Activated CD8-positive, alpha-beta memory T cell treated with anti-CD3 and anti-CD28 coated beads, Interleukin-2, amount 10 ng/mL, durations not matched to agents 7 days and 5 days (primary cell): Measurements from ENCODE around the gene ANXA8. TPM values are rescaled to one million over a fixed set of nuclear protein-coding genes. Genes with fewer than 3 reads are reported as not detected.
"Not testable (repeated sequence)": the region's sequence is repeated elsewhere in the genome, so short reads cannot be mapped to it uniquely, and the experiment has no call there.

Source experiments
- ATAC-seq: fragments of 150-1000 bp; cut with Tn5 transposase; one replicate; pipeline ENCODE4 v1.10.0; 2021; ENCODE audit warnings: moderate library complexity
- CTCF ChIA-PET: fragments of 350-600 bp; sonication (Branson Sonifier 250); formaldehyde crosslinking; loops from one replicate; lab custom pipeline; 2021; ENCODE audit warnings: antibody characterized with exemption; lab: Charles Lee
- DNase-seq: peaks from one replicate; pipeline ENCODE4 v3.0.0-alpha.2; 2020
- H3K27ac Mint-ChIP-seq: one replicate; pipeline ENCODE4 v1.8.0; 2021; ENCODE audit warnings: mild to moderate bottlenecking, mixed read lengths
- H3K27me3 Mint-ChIP-seq: one replicate; pipeline ENCODE4 v1.8.0; 2021; ENCODE audit warnings: mixed read lengths
- H3K36me3 Mint-ChIP-seq: one replicate; pipeline ENCODE4 v1.8.0; 2021; ENCODE audit warnings: mild to moderate bottlenecking, mixed read lengths
- H3K4me1 Mint-ChIP-seq: one replicate; pipeline ENCODE4 v1.8.0; 2021; ENCODE audit warnings: mixed read lengths
- H3K4me3 Mint-ChIP-seq: one replicate; pipeline ENCODE4 v1.8.0; 2021; ENCODE audit warnings: mild to moderate bottlenecking, moderate library complexity, mixed read lengths
- H3K9me3 Mint-ChIP-seq: one replicate; pipeline ENCODE4 v1.8.0; 2022; ENCODE audit warnings: low read depth, mixed read lengths
- total RNA-seq, 2 experiments: library from RNA; stranded (reverse); gene quantifications; one replicate each; pipeline ENCODE4 v1.2.3, GENCODE V29; 2021

Gene ANXA8
- total RNA-seq, 2 experiments from 2014 or later, result 0.23 to 1.3 TPM

DNA sequence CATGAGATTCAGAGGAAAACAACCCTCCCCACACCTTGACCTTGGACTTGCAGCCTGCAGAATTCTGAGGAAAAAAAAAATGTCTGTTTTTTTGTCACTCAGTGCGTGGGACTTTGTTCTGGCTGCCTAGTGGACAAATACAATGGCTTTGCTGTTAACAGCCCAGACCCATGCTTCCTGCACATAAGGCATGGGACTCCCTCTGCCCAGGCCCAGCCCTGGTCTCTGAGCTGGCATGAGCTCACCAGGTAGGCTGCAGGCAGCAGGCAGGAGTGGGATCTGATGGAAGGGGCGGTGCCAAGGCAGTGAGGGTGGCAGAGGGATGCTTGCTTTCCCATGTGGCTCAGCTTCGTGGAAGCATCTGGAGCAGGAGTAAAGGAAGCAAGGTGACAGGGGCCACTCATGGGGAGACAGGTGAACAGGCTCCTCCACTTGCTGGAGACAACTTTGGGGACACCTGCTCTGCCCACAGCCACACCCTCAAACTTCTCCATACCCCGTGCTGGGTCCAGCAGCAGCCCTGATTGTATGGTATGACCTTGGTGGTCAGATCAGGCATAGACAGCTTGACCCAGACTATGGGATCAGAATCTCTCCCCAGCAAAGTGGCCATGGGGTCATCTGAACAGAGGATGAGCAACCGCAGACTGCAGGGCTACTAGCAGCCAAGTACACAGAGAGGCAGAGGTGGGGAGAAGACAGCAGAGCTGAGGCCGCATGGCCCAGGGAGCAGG is 27.0 kb downstream of the ANXA8 start:
- CTCF ChIA-PET, result no interaction called here
- Mint-ChIP-seq H3K9me3 (no peaks in the 10 kb centered on the region), H3K36me3 (no peaks in the 10 kb centered on the region), H3K4me3 (no peak overlapping the region), H3K27ac (no peak overlapping the region), H3K27me3 (peaks cover 33% of the 10 kb centered on the region), H3K4me1 (peaks cover 2% of the 10 kb centered on the region)
- ATAC-seq (no peak), DNase-seq (peak; percentile 19)

DNA sequence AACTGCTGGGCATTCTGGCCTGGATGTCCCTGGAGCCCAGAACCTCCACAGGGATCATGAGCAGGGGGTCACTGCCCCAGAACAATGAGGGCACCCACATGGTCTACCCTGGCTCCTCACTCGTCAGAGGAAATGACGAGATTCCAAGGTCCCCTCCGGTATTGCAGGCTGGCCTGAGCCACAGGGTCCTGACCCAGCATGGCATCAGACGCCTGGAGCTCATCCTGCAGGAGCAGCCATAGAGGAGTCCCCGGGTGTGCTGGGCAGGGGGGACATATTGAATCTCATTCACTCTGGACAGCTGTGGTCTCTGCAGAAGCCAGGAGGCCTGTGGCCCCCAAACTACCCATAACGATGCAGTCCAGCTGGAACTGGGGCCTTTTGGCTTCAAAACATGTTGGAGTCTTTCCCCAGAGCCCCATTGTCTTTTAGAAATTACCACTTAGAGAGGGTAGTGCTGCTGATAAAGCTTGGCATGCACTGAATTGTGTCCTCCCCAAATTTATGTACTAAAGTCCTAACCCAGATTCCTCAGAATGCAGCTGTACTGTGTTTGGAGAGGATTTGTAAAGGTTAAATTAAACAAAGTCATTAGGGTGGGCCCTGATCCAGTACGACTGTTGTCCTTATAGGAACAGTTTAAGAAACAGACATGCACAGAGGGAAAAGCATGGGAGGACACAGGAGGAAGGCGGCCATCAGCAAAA is 27.7 kb downstream of the ANXA8 start:
- Mint-ChIP-seq H3K4me3 (no peak overlapping the region), H3K27me3 (peaks cover 33% of the 10 kb centered on the region)
- CTCF ChIA-PET, result no interaction called here

DNA sequence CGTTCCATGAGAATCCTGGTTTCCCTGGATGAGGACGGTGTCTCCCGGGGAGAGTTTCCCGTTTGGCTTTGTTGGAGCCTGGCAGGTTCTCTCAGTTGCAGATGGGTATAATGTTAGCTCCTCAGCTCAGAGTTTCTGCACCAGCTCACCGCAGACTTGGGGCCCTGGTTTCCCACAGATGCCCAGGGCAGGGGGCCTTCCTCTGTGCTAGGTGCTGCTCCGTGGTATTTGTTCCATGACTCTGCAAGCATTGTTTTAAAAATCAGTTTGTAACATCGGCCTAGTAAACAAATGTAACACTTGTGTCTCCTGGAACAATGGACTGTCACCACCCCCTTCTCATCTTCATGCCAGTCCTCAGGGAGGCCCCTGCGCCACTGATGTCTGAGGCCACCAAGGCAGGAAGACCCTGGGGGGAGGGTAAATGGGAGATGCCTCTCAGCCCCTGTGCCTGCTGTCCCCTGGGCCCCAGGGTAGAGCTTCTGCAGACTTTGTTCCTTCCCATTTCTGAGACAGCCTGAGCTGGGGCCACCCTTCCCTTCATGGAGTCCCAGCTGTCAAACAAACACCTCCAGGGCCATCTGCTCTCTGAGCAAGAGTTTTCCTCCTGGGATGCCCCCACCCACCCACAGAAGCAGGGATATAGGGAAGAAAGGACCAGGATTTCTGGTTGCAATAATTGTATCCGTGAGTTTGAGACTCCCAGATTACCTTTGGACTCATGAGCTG is 28.4 kb downstream of the ANXA8 start:
- H3K4me1 Mint-ChIP-seq, H3K4me3 Mint-ChIP-seq, H3K9me3 Mint-ChIP-seq, CTCF ChIA-PET, ATAC-seq, H3K27ac Mint-ChIP-seq, H3K36me3 Mint-ChIP-seq: not testable (repeated sequence)
- peak; percentile 36 for DNase-seq
- peaks cover 31% of the 10 kb centered on the region for H3K27me3 Mint-ChIP-seq

More for the DNA sequence above, 27.7 kb downstream of the ANXA8 start:
- DNase-seq (peak; percentile 23), ATAC-seq (no peak)
- Mint-ChIP-seq H3K36me3 (no peaks in the 10 kb centered on the region), H3K4me1 (peaks cover 2% of the 10 kb centered on the region), H3K27ac (no peak overlapping the region), H3K9me3 (no peaks in the 10 kb centered on the region)

DNA sequence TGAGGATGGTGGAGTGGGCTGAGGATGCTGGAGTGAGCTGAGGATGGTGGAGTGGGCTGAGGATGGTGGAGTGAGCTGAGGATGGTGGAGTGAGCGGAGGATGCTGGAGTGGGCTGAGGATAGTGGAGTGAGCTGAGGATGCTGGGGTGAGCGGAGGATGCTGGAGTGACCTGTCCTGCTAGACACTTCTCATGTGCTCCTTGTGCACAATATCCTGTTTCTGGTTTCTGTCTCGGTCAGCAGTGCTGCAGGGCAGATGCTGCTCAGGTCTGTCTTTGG is 29.2 kb downstream of the ANXA8 start:
- peaks cover 31% of the 10 kb centered on the region for H3K27me3 Mint-ChIP-seq
- DNase-seq, result peak; percentile 19
- no peak for ATAC-seq
- H3K9me3 Mint-ChIP-seq, result no peaks in the 10 kb centered on the region
- H3K4me3 Mint-ChIP-seq, result no peak overlapping the region
- H3K4me1 Mint-ChIP-seq, result no peaks in the 10 kb centered on the region
- no peak overlapping the region for H3K27ac Mint-ChIP-seq
- no peaks in the 10 kb centered on the region for H3K36me3 Mint-ChIP-seq
- CTCF ChIA-PET, result no interaction called here

DNA sequence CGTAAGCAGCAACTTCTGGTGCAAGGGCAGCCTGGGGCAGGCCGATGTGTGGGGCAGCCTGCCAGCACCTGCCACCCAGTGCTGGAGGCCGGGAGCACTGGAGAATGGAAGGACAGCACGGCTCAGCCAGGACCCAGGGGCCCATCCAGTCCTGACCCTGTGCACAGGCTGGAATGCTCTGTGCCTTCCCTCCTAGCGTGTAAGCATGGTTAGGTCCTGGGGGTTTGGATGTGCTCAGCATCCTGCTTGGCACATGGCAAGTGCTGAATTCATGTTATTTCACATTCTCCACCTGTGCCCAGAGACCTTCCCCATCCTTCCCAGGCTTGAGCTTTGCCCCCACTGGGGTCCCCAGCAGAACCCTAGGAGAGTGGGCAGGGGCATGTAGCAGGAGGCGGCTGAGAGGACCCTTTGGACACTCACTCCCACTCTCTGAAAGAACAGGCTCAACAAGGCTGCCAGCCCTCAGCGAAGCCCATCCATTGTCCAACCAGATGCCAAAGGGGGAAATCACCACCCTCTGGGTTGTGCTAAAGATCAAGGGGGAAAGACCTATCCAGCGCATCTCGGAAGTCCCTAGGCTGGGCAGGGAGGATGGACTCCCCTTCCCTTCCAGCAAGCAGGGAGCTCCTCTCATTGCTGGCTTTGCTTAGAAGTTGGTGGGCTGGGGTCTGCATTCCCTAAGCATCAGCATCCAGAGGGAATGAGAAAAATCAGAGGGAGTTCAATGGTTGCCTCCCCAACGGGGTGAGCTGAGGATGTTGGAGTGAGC is 29.7 kb downstream of the ANXA8 start:
- H3K4me3 Mint-ChIP-seq, result no peak overlapping the region
- H3K36me3 Mint-ChIP-seq, result no peaks in the 10 kb centered on the region
- DNase-seq (peak; percentile 15), ATAC-seq (no peak)
- H3K9me3 Mint-ChIP-seq, result no peaks in the 10 kb centered on the region
- H3K4me1 Mint-ChIP-seq, result peaks cover under 1% of the 10 kb centered on the region
- CTCF ChIA-PET, result no interaction called here
- peaks cover 28% of the 10 kb centered on the region for H3K27me3 Mint-ChIP-seq
- no peak overlapping the region for H3K27ac Mint-ChIP-seq

DNA sequence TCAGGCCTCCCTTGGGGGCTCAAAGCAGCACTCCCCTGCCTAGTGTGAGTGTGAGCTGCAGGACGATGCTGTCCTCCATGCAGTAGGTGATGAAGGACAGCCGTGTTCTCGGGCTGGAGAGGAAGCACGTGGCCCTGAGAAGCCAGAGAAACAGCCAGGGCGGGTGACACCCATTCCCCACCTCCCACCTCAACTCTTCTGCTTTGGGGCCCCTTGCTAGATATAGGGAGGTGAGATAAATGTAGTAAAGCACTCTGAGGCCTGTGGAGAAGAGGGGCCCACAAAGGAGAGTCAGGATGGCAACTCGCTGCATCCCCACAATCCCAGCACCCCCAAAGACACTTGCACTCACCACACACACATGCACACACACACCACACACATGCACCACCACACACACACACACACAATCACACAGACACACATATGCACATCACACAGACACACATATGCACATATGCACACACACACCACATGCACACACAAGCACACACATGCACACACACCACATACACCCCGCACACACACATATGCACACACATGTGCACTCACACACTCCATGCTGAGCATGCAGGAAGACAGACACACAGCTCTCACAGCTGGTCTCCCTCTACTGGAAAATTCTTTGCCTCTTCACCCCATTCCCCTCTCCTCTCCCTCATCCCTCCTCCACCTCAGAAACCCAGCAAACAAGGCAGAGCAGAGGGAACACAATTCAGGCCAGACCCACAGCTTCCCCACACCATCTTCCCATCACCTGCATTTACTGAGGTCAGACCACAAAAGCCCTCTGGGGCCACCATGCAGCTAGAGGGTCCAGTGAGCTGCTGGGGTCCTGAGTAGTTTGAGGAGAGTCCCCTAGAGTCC is 30.5 kb downstream of the ANXA8 start:
- Mint-ChIP-seq H3K9me3 (no peaks in the 10 kb centered on the region), H3K4me1 (peaks cover 7% of the 10 kb centered on the region), H3K36me3 (no peaks in the 10 kb centered on the region), H3K4me3 (no peak overlapping the region), H3K27me3 (peaks cover 25% of the 10 kb centered on the region), H3K27ac (no peak overlapping the region)
- peak; percentile 8 for DNase-seq
- ATAC-seq, result no peak
- CTCF ChIA-PET, result no interaction called here

DNA sequence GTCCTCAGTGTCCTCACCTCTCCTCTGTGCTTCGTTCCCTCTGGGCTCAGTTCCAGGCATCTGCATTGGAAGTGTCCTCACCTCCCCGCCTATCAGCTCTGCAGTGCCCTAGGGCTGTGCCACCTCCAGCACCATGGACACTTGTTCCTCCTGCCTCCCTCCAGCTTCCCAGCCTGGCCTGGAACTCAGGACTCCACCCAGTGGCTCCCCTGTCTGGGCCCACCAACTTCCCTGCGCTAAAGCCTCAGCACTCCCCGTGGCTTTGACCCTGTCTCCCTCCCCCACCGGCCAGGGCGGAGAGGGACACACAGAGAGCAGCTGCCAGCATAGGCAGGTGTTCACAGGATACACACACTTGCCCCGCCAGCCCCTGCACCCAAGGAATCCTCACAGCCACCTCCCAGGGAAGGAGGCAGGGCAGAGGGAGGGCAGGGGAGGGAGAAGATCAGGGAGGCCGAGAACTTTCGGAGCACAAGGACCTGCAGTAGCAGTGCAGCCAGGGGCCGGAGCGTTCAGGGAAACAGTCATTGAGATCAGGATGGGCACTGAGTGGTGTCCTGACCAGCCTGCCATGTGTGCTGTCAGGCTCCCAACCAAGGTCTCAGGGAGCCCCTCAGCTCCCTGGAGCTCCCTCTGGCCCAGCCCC is 31.3 kb downstream of the ANXA8 start:
- H3K4me1 Mint-ChIP-seq, result peaks cover 14% of the 10 kb centered on the region
- H3K9me3 Mint-ChIP-seq, result peaks cover 4% of the 10 kb centered on the region
- ATAC-seq (no peak), DNase-seq (peak; percentile 30)
- CTCF ChIA-PET, result no interaction called here
- peaks cover 21% of the 10 kb centered on the region for H3K27me3 Mint-ChIP-seq
- no peaks in the 10 kb centered on the region for H3K36me3 Mint-ChIP-seq
- H3K27ac Mint-ChIP-seq, result no peak overlapping the region
- no peak overlapping the region for H3K4me3 Mint-ChIP-seq

DNA sequence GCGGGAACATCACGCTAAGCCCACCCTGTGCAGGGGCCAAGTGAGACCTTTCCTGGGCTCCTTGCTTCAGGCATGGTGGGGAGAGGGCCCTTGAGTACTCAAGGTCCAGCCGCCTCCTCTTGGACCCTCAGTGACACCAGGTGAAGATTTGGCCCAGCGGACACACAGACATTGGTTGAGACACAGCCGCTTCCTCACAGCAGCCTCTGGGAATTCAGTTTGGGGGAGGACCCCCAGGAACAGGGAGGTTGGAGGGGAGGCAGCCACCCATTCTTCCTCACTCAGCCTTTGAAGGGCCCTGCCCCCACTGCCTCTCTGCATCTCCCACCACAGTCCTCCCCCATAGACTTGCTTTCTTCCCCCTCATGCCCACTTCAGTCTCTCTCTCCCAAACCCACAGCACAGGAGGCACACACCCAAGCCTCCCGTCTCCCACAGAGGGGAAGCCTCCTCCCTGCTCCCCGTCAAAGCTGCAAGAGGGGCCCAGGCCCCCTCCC is 31.9 kb downstream of the ANXA8 start:
- H3K9me3 Mint-ChIP-seq, result peaks cover 4% of the 10 kb centered on the region
- ATAC-seq, result no peak
- H3K27ac Mint-ChIP-seq, result no peak overlapping the region
- no peaks in the 10 kb centered on the region for H3K36me3 Mint-ChIP-seq
- no peak overlapping the region for H3K4me3 Mint-ChIP-seq
- DNase-seq, result no peak
- H3K4me1 Mint-ChIP-seq, result peaks cover 14% of the 10 kb centered on the region
- CTCF ChIA-PET, result no interaction called here
- peaks cover 18% of the 10 kb centered on the region for H3K27me3 Mint-ChIP-seq

DNA sequence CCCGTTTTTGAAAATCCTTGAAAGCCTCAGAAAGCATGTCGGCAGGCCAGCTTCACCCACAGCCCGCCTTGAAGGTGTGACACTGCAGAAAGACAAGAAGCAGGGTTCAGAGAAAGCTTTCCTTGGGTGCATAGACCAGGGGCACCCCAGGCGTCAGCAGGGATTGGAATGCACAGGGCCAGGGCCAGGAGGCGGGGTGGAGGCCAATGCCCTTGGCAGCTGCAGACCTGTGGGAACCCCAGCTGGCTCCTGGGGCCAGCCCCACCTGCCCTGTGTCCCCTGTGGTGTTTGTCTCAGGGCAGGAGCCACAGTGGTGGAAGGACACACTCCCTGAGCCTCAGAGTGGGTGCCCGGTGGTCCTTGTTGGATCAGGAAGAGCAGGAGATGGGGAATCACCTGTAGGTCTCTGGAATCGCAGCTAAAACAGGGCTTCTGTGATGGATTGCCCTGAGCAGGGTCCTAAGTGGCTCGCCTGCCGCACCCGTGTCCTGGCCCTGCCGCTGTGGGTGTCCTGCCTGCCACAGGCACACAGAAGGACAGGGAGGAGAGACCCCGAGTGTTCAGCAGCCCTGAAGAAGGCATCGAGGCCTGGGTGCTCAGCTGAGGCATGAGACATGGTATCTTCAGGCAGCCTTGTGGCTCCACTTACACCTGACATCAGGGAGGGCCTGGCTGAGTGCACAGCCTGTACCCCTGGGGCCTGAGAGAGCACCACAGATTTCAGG is 32.5 kb downstream of the ANXA8 start:
- Mint-ChIP-seq H3K4me1 (peaks cover 14% of the 10 kb centered on the region), H3K4me3 (no peak overlapping the region), H3K9me3 (peaks cover 4% of the 10 kb centered on the region), H3K36me3 (no peaks in the 10 kb centered on the region), H3K27me3 (peaks cover 16% of the 10 kb centered on the region), H3K27ac (no peak overlapping the region)
- no peak for ATAC-seq
- no peak for DNase-seq
- CTCF ChIA-PET, result no interaction called here

DNA sequence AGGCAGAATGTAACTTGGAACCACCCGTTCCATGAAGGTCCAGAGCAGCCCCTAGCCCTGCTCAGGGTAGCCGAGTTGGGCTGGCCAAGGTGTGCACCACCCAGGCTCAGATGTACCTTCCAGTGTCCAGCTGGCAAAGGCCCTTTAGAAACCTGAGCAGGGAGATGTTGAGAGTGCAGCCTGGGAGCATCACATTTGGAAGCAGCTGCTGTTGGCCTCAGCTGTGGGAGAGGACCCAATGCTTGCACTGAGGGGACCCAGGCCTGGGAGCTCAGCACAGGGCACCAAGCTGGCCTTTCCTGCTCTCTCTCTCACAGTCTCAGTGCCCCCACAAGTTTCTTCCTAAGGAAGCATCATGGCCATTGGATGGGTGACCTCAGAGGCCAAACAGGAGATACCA is 33.5 kb downstream of the ANXA8 start:
- CTCF ChIA-PET, result no interaction called here
- H3K27ac Mint-ChIP-seq, result no peak overlapping the region
- no peaks in the 10 kb centered on the region for H3K36me3 Mint-ChIP-seq
- ATAC-seq, result no peak
- H3K4me3 Mint-ChIP-seq, result no peak overlapping the region
- peaks cover 14% of the 10 kb centered on the region for H3K4me1 Mint-ChIP-seq
- no peak for DNase-seq
- peaks cover 7% of the 10 kb centered on the region for H3K9me3 Mint-ChIP-seq
- H3K27me3 Mint-ChIP-seq, result peaks cover 16% of the 10 kb centered on the region

DNA sequence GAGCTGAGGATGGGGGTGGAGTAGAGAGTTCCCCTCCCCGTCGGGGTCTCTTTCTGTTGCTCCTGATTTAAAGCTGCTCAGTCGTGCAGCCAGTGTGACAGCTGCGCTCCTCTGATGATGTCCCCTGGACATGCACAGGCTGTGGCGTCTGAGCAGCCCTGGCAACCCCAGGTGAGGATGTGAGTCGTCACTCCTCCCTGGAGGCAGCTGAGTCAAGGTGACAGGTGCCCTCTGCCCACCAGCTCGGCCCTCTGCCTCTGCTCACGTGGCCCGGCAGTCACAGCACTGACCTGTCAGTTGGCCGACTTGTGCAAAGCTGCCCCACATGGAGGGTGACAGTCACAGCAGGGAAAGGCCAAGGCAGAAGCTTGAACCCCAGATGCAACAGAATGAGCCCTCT is 33.9 kb downstream of the ANXA8 start:
- peaks cover 15% of the 10 kb centered on the region for H3K27me3 Mint-ChIP-seq
- H3K9me3 Mint-ChIP-seq, result peaks cover 10% of the 10 kb centered on the region
- no peak for DNase-seq
- H3K4me1 Mint-ChIP-seq, result peaks cover 14% of the 10 kb centered on the region
- H3K36me3 Mint-ChIP-seq, result peaks cover 2% of the 10 kb centered on the region
- CTCF ChIA-PET, result no interaction called here
- ATAC-seq, result no peak
- no peak overlapping the region for H3K4me3 Mint-ChIP-seq
- H3K27ac Mint-ChIP-seq, result no peak overlapping the region
